ENCODE data around the gene STON2. TPM values are rescaled to one million over a fixed set of nuclear protein-coding genes. Genes with fewer than 3 reads are reported as not detected.

STON2 gene
- total and polyA plus RNA-seq, 9 donors = 4.8 to 28.7 (median 17.3) TPM

- H3K4me3 ChIP-seq = no peak overlapping the region
- no peaks in the 10 kb centered on the region for H3K9me3 ChIP-seq
- H3K4me1 ChIP-seq (ENCODE audit: insufficient read depth) = no peaks in the 10 kb centered on the region
- intact Hi-C loops (cut with DNase I) = no loop called here
- WGBS, 3 donors = 82 to 87% (median 82%) methylated on average over 2 of the region's 2 CpGs
- H3K36me3 ChIP-seq = no peaks in the 10 kb centered on the region
- no peaks in the 10 kb centered on the region for H3K27me3 ChIP-seq
- DNase-seq = no peak
- H3K27ac ChIP-seq = no peak overlapping the region
- TF ChIP-seq EP300 (IDR thresholded peaks at IDR 0.05) = no peak
- TF ChIP-seq POLR2A (IDR thresholded peaks at IDR 0.05) = no peak
- TF ChIP-seq CTCF (IDR thresholded peaks at IDR 0.05) = no peak
Observed at GRCh38 chr14:81343701-81344100, 56.4 kb downstream of the STON2 start.

DNA sequence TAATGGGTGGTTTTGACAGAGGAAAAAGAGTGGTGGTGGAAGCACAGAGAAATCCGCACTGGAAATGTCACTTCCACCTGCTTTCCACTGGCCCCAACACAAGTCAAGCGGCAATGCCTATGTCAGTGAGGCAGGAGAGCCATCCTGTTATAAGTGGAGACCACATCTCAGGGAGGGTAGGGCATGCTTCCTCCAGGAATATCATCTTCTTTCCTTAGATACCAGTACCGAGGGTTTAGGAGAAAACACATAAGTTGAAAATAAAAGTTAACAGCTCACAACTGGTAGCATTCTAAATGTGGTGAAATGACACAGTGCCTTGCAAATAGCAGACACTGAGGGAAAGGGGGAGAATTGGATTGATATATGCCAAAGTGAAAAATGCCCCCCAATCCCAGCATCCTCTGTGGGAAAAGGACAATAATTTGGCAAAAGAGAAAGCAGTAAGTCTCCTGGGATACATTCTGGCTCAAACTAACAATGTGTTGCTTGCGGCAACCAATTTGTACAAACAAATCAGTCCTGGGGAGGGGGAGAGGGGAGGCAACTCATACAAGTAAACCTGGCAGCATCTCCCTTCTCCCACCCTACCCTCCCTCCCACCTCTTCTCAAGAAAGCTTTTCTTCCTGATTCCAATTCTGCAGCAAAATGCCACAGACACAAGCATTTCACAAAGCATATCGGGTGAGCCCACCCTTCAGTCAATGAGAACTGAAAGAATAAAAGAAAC, 57.1 kb downstream of the STON2 start:
- no peak overlapping the region for H3K27ac ChIP-seq
- no peak for DNase-seq
- TF ChIP-seq EP300 (IDR thresholded peaks at IDR 0.05) (no peak), POLR2A (IDR thresholded peaks at IDR 0.05) (no peak), CTCF (IDR thresholded peaks at IDR 0.05) (no peak)
- H3K4me3 ChIP-seq = no peak overlapping the region
- no peaks in the 10 kb centered on the region for H3K36me3 ChIP-seq
- no peaks in the 10 kb centered on the region for H3K27me3 ChIP-seq
- 50 to 54% (median 54%) methylated on average over 5 of the region's 5 CpGs for WGBS, 3 donors
- intact Hi-C loops (cut with DNase I) = no loop called here
- no peaks in the 10 kb centered on the region for H3K9me3 ChIP-seq
- no peaks in the 10 kb centered on the region for H3K4me1 ChIP-seq (ENCODE audit: insufficient read depth)

DNA sequence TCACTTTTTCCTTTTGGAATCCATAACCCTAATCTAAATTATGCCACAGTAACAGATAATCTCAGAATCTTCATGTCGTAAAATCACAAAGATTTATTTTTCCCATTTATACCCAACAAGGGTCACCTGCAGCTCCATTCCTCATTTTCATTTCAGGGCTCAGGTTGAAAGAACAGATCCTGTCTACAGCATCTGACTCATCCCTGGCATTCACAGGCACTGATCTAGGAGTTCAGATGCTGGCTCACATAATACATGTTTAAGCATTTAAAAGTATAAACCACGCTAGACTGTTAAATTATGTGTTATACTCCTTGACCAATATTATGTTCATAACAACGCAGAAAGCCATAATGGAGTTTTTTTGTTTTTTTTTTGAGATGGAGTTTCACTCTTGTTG, 58.3 kb downstream of the STON2 start:
- H3K36me3 ChIP-seq = no peaks in the 10 kb centered on the region
- H3K9me3 ChIP-seq = no peaks in the 10 kb centered on the region
- DNase-seq = no peak
- intact Hi-C loops (cut with DNase I) = no loop called here
- H3K27ac ChIP-seq = no peak overlapping the region
- no peak overlapping the region for H3K4me3 ChIP-seq
- no peaks in the 10 kb centered on the region for H3K4me1 ChIP-seq (ENCODE audit: insufficient read depth)
- TF ChIP-seq POLR2A (IDR thresholded peaks at IDR 0.05) (no peak), CTCF (IDR thresholded peaks at IDR 0.05) (no peak)
- 94 to 98% (median 96%) methylated on average over 3 of the region's 3 CpGs for WGBS, 3 donors
- no peaks in the 10 kb centered on the region for H3K27me3 ChIP-seq

DNA sequence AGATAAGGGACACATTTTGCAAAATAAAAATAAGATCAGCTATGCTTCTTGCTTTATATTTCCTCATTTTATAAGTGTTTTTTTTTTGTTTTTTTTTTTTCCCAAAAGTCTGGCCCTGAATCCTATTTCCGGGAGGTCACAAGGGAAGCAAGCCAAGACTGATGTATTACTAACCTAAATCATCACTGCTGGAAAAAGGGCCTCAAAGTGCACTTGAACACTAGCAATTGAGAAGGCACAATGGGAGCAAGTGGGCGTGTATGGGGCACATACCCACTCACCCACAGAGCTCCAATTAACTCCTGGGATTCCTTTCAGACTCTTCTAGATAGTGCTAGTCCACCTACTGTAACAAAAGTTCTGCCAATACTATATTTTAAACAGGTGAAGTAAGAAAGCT, 58.8 kb downstream of the STON2 start:
- no peak overlapping the region for H3K27ac ChIP-seq
- no peak for DNase-seq
- no peak overlapping the region for H3K4me3 ChIP-seq
- no peaks in the 10 kb centered on the region for H3K27me3 ChIP-seq
- intact Hi-C loops (cut with DNase I) = no loop called here
- TF ChIP-seq EP300 (IDR thresholded peaks at IDR 0.05) (no peak), POLR2A (IDR thresholded peaks at IDR 0.05) (no peak), CTCF (IDR thresholded peaks at IDR 0.05) (no peak)
- WGBS, 3 donors = 32 to 50% (median 42%) methylated on average over 2 of the region's 2 CpGs
- H3K9me3 ChIP-seq = no peaks in the 10 kb centered on the region
- H3K4me1 ChIP-seq (ENCODE audit: insufficient read depth) = no peaks in the 10 kb centered on the region
- H3K36me3 ChIP-seq = no peaks in the 10 kb centered on the region

All from ovary (tissue), 9 donors.